Skeletal muscle tissue (tissue), 4 donors: Measurements from ENCODE around the gene ETV2. TPM values are rescaled to one million over a fixed set of nuclear protein-coding genes. Genes with fewer than 3 reads are reported as not detected.

Experiments
- H3K27ac ChIP-seq: one replicate; pipeline ENCODE4 v1.7.0; 2013; ENCODE audit warnings: mild to moderate bottlenecking, low read depth, low read length, inconsistent platforms
- H3K27me3 ChIP-seq, 3 donors: one replicate each; pipeline ENCODE4 v1.7.0; 2013; ENCODE audit warnings: low read length in 3 of 3; ENCODE audit not compliant: control insufficient read depth in 3 of 3, insufficient read depth in 3 of 3
- H3K36me3 ChIP-seq, 3 donors: one replicate each; pipeline ENCODE4 v1.7.0; 2013; ENCODE audit warnings: low read length in 3 of 3; ENCODE audit not compliant: control insufficient read depth in 3 of 3, insufficient read depth in 3 of 3
- H3K4me1 ChIP-seq, 3 donors: one replicate each; pipeline ENCODE4 v1.7.0; 2013; ENCODE audit warnings: low read length in 3 of 3, mild to moderate bottlenecking in 3 of 3; ENCODE audit not compliant: control insufficient read depth in 3 of 3, insufficient read depth in 3 of 3
- H3K4me3 ChIP-seq, 3 donors: one replicate each; pipeline ENCODE4 v1.7.0; 2013; ENCODE audit warnings: low read length in 3 of 3
- H3K9ac ChIP-seq, 3 donors: one replicate each; pipeline ENCODE4 v1.7.0; 2013; ENCODE audit warnings: low read length in 3 of 3, mild to moderate bottlenecking in 3 of 3, moderate library complexity in 2 of 3, low read depth in 1 of 3
- H3K9me3 ChIP-seq, 3 donors: one replicate each; pipeline ENCODE4 v1.7.0; 2013; ENCODE audit warnings: low read length in 3 of 3; ENCODE audit not compliant: control insufficient read depth in 3 of 3
- total RNA-seq: library from RNA; depleted of rRNA; stranded (reverse); fragments of >200 nt; gene quantifications from one replicate; pipeline ENCODE4 v1.2.3, GENCODE V29; 2014
- donor health status: Osteomylitis.

The ETV2 gene
- total RNA-seq, 1 donor from 2014 or later, result 2.1 TPM

GRCh38 chr19:35639863-35640262, 1.7 kb upstream of the ETV2 start:
- Histone ChIP-seq H3K4me3 (no peak overlapping the region), H3K27me3 (peaks cover 0 to 13% (median 0%) of the 10 kb centered on the region in 3 donors), H3K9me3 (no peaks in the 10 kb centered on the region), H3K36me3 (peaks cover 26 to 28% (median 26%) of the 10 kb centered on the region in 3 donors), H3K9ac (no peak overlapping the region), H3K4me1 (peaks cover 10 to 12% (median 10%) of the 10 kb centered on the region in 3 donors), H3K27ac (no peak overlapping the region)

GRCh38 chr19:35642312-35642711, 767 bp downstream of the ETV2 start:
- no peak overlapping the region for H3K9ac ChIP-seq
- H3K36me3 ChIP-seq, result peaks cover 8 to 12% (median 9%) of the 10 kb centered on the region in 3 donors
- H3K4me3 ChIP-seq, result no peak overlapping the region
- H3K9me3 ChIP-seq, result no peaks in the 10 kb centered on the region
- peaks cover 15 to 20% (median 16%) of the 10 kb centered on the region in 3 donors for H3K4me1 ChIP-seq
- H3K27me3 ChIP-seq, result peaks cover 0 to 13% (median 0%) of the 10 kb centered on the region in 3 donors
- no peak overlapping the region for H3K27ac ChIP-seq

GRCh38 chr19:35642798-35643254, 1.3 kb downstream of the ETV2 start:
- peak overlapping the region in 2 of 3 donors; percentile 79 to 81 for H3K4me3 ChIP-seq
- peak overlapping the region in 2 of 3 donors; percentile 75 to 83 for H3K9ac ChIP-seq
- peaks cover 0 to 13% (median 0%) of the 10 kb centered on the region in 3 donors for H3K27me3 ChIP-seq
- peak overlapping the region; percentile 74 for H3K27ac ChIP-seq
- no peaks in the 10 kb centered on the region for H3K9me3 ChIP-seq
- peaks cover 18 to 23% (median 20%) of the 10 kb centered on the region in 3 donors for H3K4me1 ChIP-seq
- H3K36me3 ChIP-seq, result peaks cover 3 to 7% (median 4%) of the 10 kb centered on the region in 3 donors

- Histone ChIP-seq H3K27ac (peak overlapping the region; percentile 74), H3K4me1 (peaks cover 19 to 27% (median 20%) of the 10 kb centered on the region in 3 donors), H3K4me3 (peak overlapping the region; percentile 79 to 84 (median 81)), H3K9me3 (no peaks in the 10 kb centered on the region), H3K27me3 (peaks cover 0 to 13% (median 0%) of the 10 kb centered on the region in 3 donors), H3K9ac (peak overlapping the region; percentile 57 to 83 (median 75)), H3K36me3 (no peaks in the 10 kb centered on the region)
These were observed 2.0 kb downstream of the ETV2 start for GRCh38 chr19:35643255-35644205.

GRCh38 chr19:35644206-35644986, 2.9 kb downstream of the ETV2 start:
- Histone ChIP-seq H3K27me3 (peaks cover 0 to 13% (median 0%) of the 10 kb centered on the region in 3 donors), H3K9me3 (no peaks in the 10 kb centered on the region), H3K4me3 (peak overlapping the region; percentile 79 to 84 (median 81)), H3K9ac (peak overlapping the region; percentile 65 to 83 (median 75)), H3K27ac (peak overlapping the region; percentile 74), H3K4me1 (peaks cover 26 to 35% (median 28%) of the 10 kb centered on the region in 3 donors), H3K36me3 (no peaks in the 10 kb centered on the region)

GRCh38 chr19:35644987-35645679, 3.6 kb downstream of the ETV2 start:
- Histone ChIP-seq H3K27me3 (peaks cover 0 to 13% (median 0%) of the 10 kb centered on the region in 3 donors), H3K27ac (peak overlapping the region; percentile 74), H3K36me3 (no peaks in the 10 kb centered on the region), H3K9ac (peak overlapping the region; percentile 65 to 83 (median 75)), H3K4me3 (peak overlapping the region; percentile 79 to 84 (median 81)), H3K4me1 (peaks cover 28 to 36% (median 31%) of the 10 kb centered on the region in 3 donors), H3K9me3 (no peaks in the 10 kb centered on the region)

GRCh38 chr19:35645680-35646511, 4.4 kb downstream of the ETV2 start:
- Histone ChIP-seq H3K36me3 (peaks cover 2 to 6% (median 3%) of the 10 kb centered on the region in 3 donors), H3K27ac (no peak overlapping the region), H3K9ac (peak overlapping the region in 2 of 3 donors; percentile 23 to 28), H3K4me1 (peaks cover 28 to 43% (median 32%) of the 10 kb centered on the region in 3 donors), H3K27me3 (peaks cover 0 to 13% (median 0%) of the 10 kb centered on the region in 3 donors), H3K4me3 (peak overlapping the region in 1 of 3 donors; percentile 81), H3K9me3 (no peaks in the 10 kb centered on the region)

- Histone ChIP-seq H3K36me3 (peaks cover 10 to 15% (median 13%) of the 10 kb centered on the region in 3 donors), H3K27ac (peak within 1 kb of the TSS; percentile 86), H3K9ac (peak within 1 kb of the TSS; percentile 96 to 98 (median 98)), H3K27me3 (peaks cover 0 to 2% (median 0%) of the 10 kb centered on the region in 3 donors), H3K4me3 (peak within 1 kb of the TSS; percentile 87 to 94 (median 90)), H3K9me3 (no peaks in the 10 kb centered on the region), H3K4me1 (peaks cover 28 to 44% (median 31%) of the 10 kb centered on the region in 3 donors)
These were observed 6.7 kb downstream of the ETV2 start, which contains the start of gene COX6B1 for GRCh38 chr19:35648017-35648961. Gene COX6B1, plus strand, starts transcription at chr19:35648323. Its CDS starts 2,921 bp downstream, at chr19:35651244.
